IMR-90 (cell line): ENCODE measurements around the gene TRMT2A.

Source experiments
- CEBPB ChIP-seq: IDR thresholded peaks from 2 replicates; pipeline ENCODE4 v1.6.1; 2012; ENCODE audit warnings: low read depth, low read length, improper control_type of control experiment
- CTCF ChIP-seq: conservative IDR thresholded peaks from 2 replicates; pipeline ENCODE4 v1.5.1; 2012; ENCODE audit warnings: mild to moderate bottlenecking, low read depth, low read length, improper control_type of control experiment
- ELK1 ChIP-seq: fragments of 150-350 bp; IDR thresholded peaks from 2 replicates; pipeline ENCODE4 v1.6.1; 2016; ENCODE audit warnings: low read depth, mild to moderate bottlenecking, low read length, moderate library complexity, borderline replicate concordance
- MXI1 ChIP-seq: IDR thresholded peaks from 2 replicates; pipeline ENCODE4 v1.6.1; 2012; ENCODE audit warnings: low read depth, mild to moderate bottlenecking, low read length, moderate library complexity, borderline replicate concordance
- POLR2A ChIP-seq: IDR thresholded peaks from 2 replicates; pipeline ENCODE4 v1.6.1; 2012; ENCODE audit warnings: mild to moderate bottlenecking, low read depth, low read length
- RAD21 ChIP-seq: IDR thresholded peaks from 2 replicates; pipeline ENCODE4 v1.6.1; 2012; ENCODE audit warnings: low read length, improper control_type of control experiment
- SMC3 ChIP-seq: fragments of 150-350 bp; IDR thresholded peaks from 2 replicates; pipeline ENCODE4 v1.6.1; 2016; ENCODE audit warnings: low read depth, mild to moderate bottlenecking, antibody characterized with exemption, low read length, moderate library complexity

- no peak for TF ChIP-seq CTCF
- no peak for TF ChIP-seq CEBPB
- no peak for TF ChIP-seq RAD21
- no peak for TF ChIP-seq ELK1
- TF ChIP-seq POLR2A, result no peak
- no peak for TF ChIP-seq SMC3
- no peak for TF ChIP-seq MXI1
Observed at GRCh38 chr22:20150381-20151275, 33.6 kb upstream of the TRMT2A start, which contains the start of gene CCDC188.
